ENCODE measurements around the gene CHRM4. TPM values are rescaled to one million over a fixed set of nuclear protein-coding genes. Genes with fewer than 3 reads are reported as not detected.
"Not testable (repeated sequence)": the region's sequence is repeated elsewhere in the genome, so short reads cannot be mapped to it uniquely, and the experiment has no call there.

The CHRM4 gene
- total RNA-seq, 1 donor, result 0.36 TPM

GRCh38 chr11:46374815-46375214 lies 16.8 kb downstream of the CHRM4 start:
- TF ChIP-seq CTCF (IDR thresholded peaks at IDR 0.05; ENCODE audit: extremely low read depth, low read depth, low read length), result no peak
- H4K20me1 ChIP-seq (ENCODE audit: insufficient read depth, low read length), result peaks cover 1% of the 10 kb centered on the region
- DNase-seq (ENCODE audit: insufficient read length, low spot score, missing footprints), result no peak
- H3K36me3 ChIP-seq (ENCODE audit: insufficient read depth, low read length), result peaks cover 19% of the 10 kb centered on the region
- no peak overlapping the region for H3K4me2 ChIP-seq (ENCODE audit: insufficient read depth, low read length)
- H3K4me1 ChIP-seq (ENCODE audit: insufficient read depth, low read length), result no peaks in the 10 kb centered on the region
- H3K4me3 ChIP-seq (ENCODE audit: insufficient read depth, low read length), result no peak overlapping the region
- no peaks in the 10 kb centered on the region for H3K27me3 ChIP-seq (ENCODE audit: insufficient read depth, low read length)
- no peak overlapping the region for H3K27ac ChIP-seq (ENCODE audit: low read depth, low read length)
- H3K79me2 ChIP-seq (ENCODE audit: insufficient read depth, low read length), result no peaks in the 10 kb centered on the region
- no peak overlapping the region for H2AFZ ChIP-seq (ENCODE audit: low read length)
- no peaks in the 10 kb centered on the region for H3K9me3 ChIP-seq (ENCODE audit: low read depth, low read length)

- no peak overlapping the region for H3K4me2 ChIP-seq (ENCODE audit: insufficient read depth, low read length)
- no peaks in the 10 kb centered on the region for H3K9me3 ChIP-seq (ENCODE audit: low read depth, low read length)
- TF ChIP-seq CTCF (IDR thresholded peaks at IDR 0.05; ENCODE audit: extremely low read depth, low read depth, low read length), result no peak
- no peak for DNase-seq (ENCODE audit: insufficient read length, low spot score, missing footprints)
- H4K20me1 ChIP-seq (ENCODE audit: insufficient read depth, low read length), result peaks cover 4% of the 10 kb centered on the region
- H3K4me1 ChIP-seq (ENCODE audit: insufficient read depth, low read length), result no peaks in the 10 kb centered on the region
- H3K27me3 ChIP-seq (ENCODE audit: insufficient read depth, low read length), result no peaks in the 10 kb centered on the region
- no peaks in the 10 kb centered on the region for H3K79me2 ChIP-seq (ENCODE audit: insufficient read depth, low read length)
- H3K4me3 ChIP-seq (ENCODE audit: insufficient read depth, low read length), result no peak overlapping the region
- H3K36me3 ChIP-seq (ENCODE audit: insufficient read depth, low read length), result peaks cover 20% of the 10 kb centered on the region
- no peak overlapping the region for H2AFZ ChIP-seq (ENCODE audit: low read length)
- no peak overlapping the region for H3K27ac ChIP-seq (ENCODE audit: low read depth, low read length)
Observed at GRCh38 chr11:46373787-46374740, 17.5 kb downstream of the CHRM4 start.

GRCh38 chr11:46372501-46372900 lies 19.1 kb downstream of the CHRM4 start:
- Histone ChIP-seq H4K20me1 (ENCODE audit: insufficient read depth, low read length) (peaks cover 13% of the 10 kb centered on the region), H3K36me3 (ENCODE audit: insufficient read depth, low read length) (peaks cover 22% of the 10 kb centered on the region)
- not testable (repeated sequence) for H3K4me2 ChIP-seq (ENCODE audit: insufficient read depth, low read length); H3K4me3 ChIP-seq (ENCODE audit: insufficient read depth, low read length); H3K4me1 ChIP-seq (ENCODE audit: insufficient read depth, low read length); H3K9me3 ChIP-seq (ENCODE audit: low read depth, low read length); H3K79me2 ChIP-seq (ENCODE audit: insufficient read depth, low read length); H3K27ac ChIP-seq (ENCODE audit: low read depth, low read length); DNase-seq (ENCODE audit: insufficient read length, low spot score, missing footprints); H2AFZ ChIP-seq (ENCODE audit: low read length); H3K27me3 ChIP-seq (ENCODE audit: insufficient read depth, low read length)

- Histone ChIP-seq H3K4me3 (ENCODE audit: insufficient read depth, low read length) (no peak overlapping the region), H3K79me2 (ENCODE audit: insufficient read depth, low read length) (peaks cover 3% of the 10 kb centered on the region), H3K4me2 (ENCODE audit: insufficient read depth, low read length) (no peak overlapping the region), H3K27ac (ENCODE audit: low read depth, low read length) (no peak overlapping the region), H3K4me1 (ENCODE audit: insufficient read depth, low read length) (no peaks in the 10 kb centered on the region), H2AFZ (ENCODE audit: low read length) (no peak overlapping the region), H3K36me3 (ENCODE audit: insufficient read depth, low read length) (peaks cover 22% of the 10 kb centered on the region), H3K27me3 (ENCODE audit: insufficient read depth, low read length) (no peaks in the 10 kb centered on the region), H3K9me3 (ENCODE audit: low read depth, low read length) (no peaks in the 10 kb centered on the region), H4K20me1 (ENCODE audit: insufficient read depth, low read length) (peaks cover 13% of the 10 kb centered on the region)
- no peak for TF ChIP-seq CTCF (IDR thresholded peaks at IDR 0.05; ENCODE audit: extremely low read depth, low read depth, low read length)
- no peak for DNase-seq (ENCODE audit: insufficient read length, low spot score, missing footprints)
Observed at GRCh38 chr11:46372086-46372485, 19.5 kb downstream of the CHRM4 start.

GRCh38 chr11:46371262-46371661 lies 20.3 kb downstream of the CHRM4 start:
- H3K4me3 ChIP-seq (ENCODE audit: insufficient read depth, low read length); H3K27me3 ChIP-seq (ENCODE audit: insufficient read depth, low read length); H2AFZ ChIP-seq (ENCODE audit: low read length); H3K4me1 ChIP-seq (ENCODE audit: insufficient read depth, low read length); H3K9me3 ChIP-seq (ENCODE audit: low read depth, low read length); H3K4me2 ChIP-seq (ENCODE audit: insufficient read depth, low read length); H3K79me2 ChIP-seq (ENCODE audit: insufficient read depth, low read length); H3K27ac ChIP-seq (ENCODE audit: low read depth, low read length); DNase-seq (ENCODE audit: insufficient read length, low spot score, missing footprints): not testable (repeated sequence)
- H4K20me1 ChIP-seq (ENCODE audit: insufficient read depth, low read length), result peaks cover 13% of the 10 kb centered on the region
- H3K36me3 ChIP-seq (ENCODE audit: insufficient read depth, low read length), result peaks cover 22% of the 10 kb centered on the region
